Thymus (tissue), 11 donors: ENCODE results near the gene CD47. TPM values are rescaled to one million over a fixed set of nuclear protein-coding genes. Genes with fewer than 3 reads are reported as not detected.

Experiments used
- DNase-seq, 9 donors: peaks; one replicate each; pipeline ENCODE4 v3.0.0-alpha.2; 2013; ENCODE audit warnings: low spot score in 9 of 9, low read depth in 6 of 9, missing footprints in 1 of 9
- H3K27ac ChIP-seq, 2 donors: one replicate each; pipeline ENCODE4 v1.5.1; 2013; ENCODE audit warnings: control low read depth in 1 of 2, low read depth in 1 of 2, low read length in 1 of 2, mild to moderate bottlenecking in 1 of 2, moderate library complexity in 1 of 2
- H3K27me3 ChIP-seq, 2 donors: one replicate each; pipeline ENCODE4 v1.5.1; 2013; ENCODE audit warnings: low read length in 1 of 2; ENCODE audit not compliant: control insufficient read depth in 2 of 2, insufficient read depth in 1 of 2
- H3K36me3 ChIP-seq, 2 donors: one replicate each; pipeline ENCODE4 v1.5.1; 2013; ENCODE audit warnings: low read length in 1 of 2, mild to moderate bottlenecking in 1 of 2, moderate library complexity in 1 of 2; ENCODE audit not compliant: control insufficient read depth in 2 of 2, insufficient read depth in 2 of 2
- H3K4me1 ChIP-seq, 2 donors: one replicate each; pipeline ENCODE4 v1.5.1; 2013; ENCODE audit warnings: low read length in 2 of 2; ENCODE audit not compliant: control insufficient read depth in 2 of 2, insufficient read depth in 2 of 2
- H3K4me3 ChIP-seq, 2 donors: one replicate each; pipeline ENCODE4 v1.5.1; 2013; ENCODE audit warnings: low read length in 2 of 2, control low read depth in 1 of 2, mild to moderate bottlenecking in 1 of 2
- H3K9me3 ChIP-seq, 2 donors: one replicate each; pipeline ENCODE4 v1.5.1; 2013; ENCODE audit warnings: low read length in 1 of 2, mild to moderate bottlenecking in 1 of 2; ENCODE audit not compliant: control insufficient read depth in 2 of 2, insufficient read depth in 1 of 2
- WGBS: extraction: QIAGEN DNeasy Blood & Tissue Kit; methylation state at CpG from one replicate; pipeline ENCODE4 v1.1.7; 2013; 5-methylcytosine and 5-hydroxymethylcytosine counted together
- polyA plus RNA-seq: library from polyadenylated mRNA; stranded (reverse); fragments of 200-250 nt; gene quantifications from one replicate; pipeline ENCODE4 v1.2.3, GENCODE V29; 2013
- total RNA-seq: library from RNA; stranded (reverse); fragments of 120-200 nt; gene quantifications from one replicate; pipeline ENCODE4 v1.2.4, GENCODE V29; 2013
- donor health status: healthy.

Gene CD47
- total and polyA plus RNA-seq, 2 donors, result 65.8 to 103 TPM

DNA sequence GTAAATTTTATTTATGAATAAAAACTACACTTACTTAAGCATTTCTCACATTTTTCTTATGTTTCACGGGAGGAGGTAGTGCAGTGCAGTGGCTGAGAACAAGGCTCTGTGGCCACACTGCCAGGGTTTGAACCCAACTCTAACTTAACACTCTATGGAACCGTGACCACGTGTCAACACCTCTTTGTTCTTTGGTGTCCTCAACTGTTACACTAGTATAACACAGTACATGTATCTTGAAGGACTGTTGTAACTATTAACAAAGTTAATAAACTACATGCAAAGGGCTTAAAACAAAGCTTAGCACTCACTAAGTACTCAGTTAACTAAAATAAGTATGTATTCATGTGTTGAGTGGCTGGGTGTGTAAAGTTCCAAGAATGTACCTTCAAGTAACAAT lies 19.5 kb downstream of the CD47 start:
- no peak overlapping the region for H3K27ac ChIP-seq
- no peak for DNase-seq
- no peaks in the 10 kb centered on the region for H3K4me1 ChIP-seq
- 93% methylated on average over 3 of the region's 3 CpGs for WGBS
- peaks cover 10 to 57% of the 10 kb centered on the region in 2 donors for H3K36me3 ChIP-seq
- no peaks in the 10 kb centered on the region for H3K27me3 ChIP-seq
- H3K4me3 ChIP-seq, result no peak overlapping the region
- no peaks in the 10 kb centered on the region for H3K9me3 ChIP-seq

GRCh38 chr3:108070356-108070755 lies 20.5 kb downstream of the CD47 start:
- no peaks in the 10 kb centered on the region for H3K4me1 ChIP-seq
- no peak overlapping the region for H3K4me3 ChIP-seq

DNA sequence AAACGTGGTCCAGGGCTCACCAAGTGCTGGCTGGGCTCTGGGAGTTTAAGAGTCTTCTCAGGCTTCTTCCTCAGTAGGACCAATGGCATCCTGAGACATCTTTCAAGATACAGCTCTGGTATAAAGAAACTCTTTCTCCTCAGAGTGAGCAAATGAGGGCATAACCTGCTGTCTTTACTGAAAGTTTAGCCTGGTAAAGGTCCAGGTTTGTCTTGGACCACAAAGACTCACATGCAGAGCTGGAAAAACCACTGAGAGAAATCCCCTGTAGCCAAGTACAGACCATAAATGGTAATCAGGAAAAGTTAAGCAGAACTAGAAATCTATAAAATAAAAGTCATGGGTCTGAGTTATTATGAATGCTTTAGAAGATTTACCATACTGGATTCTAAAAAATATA lies 23.1 kb downstream of the CD47 start:
- Histone ChIP-seq H3K4me1 (no peaks in the 10 kb centered on the region), H3K36me3 (peaks cover 12 to 62% of the 10 kb centered on the region in 2 donors), H3K27ac (no peak overlapping the region), H3K9me3 (no peaks in the 10 kb centered on the region), H3K4me3 (no peak overlapping the region), H3K27me3 (no peaks in the 10 kb centered on the region)
- 88% methylated on average over 1 of the region's 1 CpG for WGBS
- DNase-seq, result no peak

More at GRCh38 chr3:108070356-108070755, 20.5 kb downstream of the CD47 start:
- H3K27me3 ChIP-seq, result no peaks in the 10 kb centered on the region
- peaks cover 10 to 53% of the 10 kb centered on the region in 2 donors for H3K36me3 ChIP-seq
- 71% methylated on average over 6 of the region's 6 CpGs for WGBS
- DNase-seq, result no peak
- H3K27ac ChIP-seq, result no peak overlapping the region
- H3K9me3 ChIP-seq, result no peaks in the 10 kb centered on the region

DNA sequence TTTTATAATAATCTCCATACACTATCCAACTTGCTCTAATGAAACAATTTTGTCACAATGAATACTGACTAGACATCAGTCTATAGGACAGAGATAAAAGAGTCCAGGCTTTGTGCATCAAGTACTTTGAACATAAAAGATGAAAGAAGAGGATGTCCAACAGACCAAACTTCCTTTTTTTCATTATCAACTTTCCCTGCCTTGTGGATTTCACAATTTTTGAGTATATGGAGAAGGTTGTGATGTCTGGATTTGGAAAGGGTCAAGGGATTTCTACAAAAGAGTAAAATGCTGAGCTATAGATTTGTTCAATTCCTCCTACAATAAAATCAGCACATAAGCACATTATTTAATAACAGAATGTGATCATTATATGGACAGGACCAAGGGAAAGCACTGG lies 25.7 kb downstream of the CD47 start:
- no peak overlapping the region for H3K27ac ChIP-seq
- no peaks in the 10 kb centered on the region for H3K9me3 ChIP-seq
- H3K4me3 ChIP-seq, result no peak overlapping the region
- H3K4me1 ChIP-seq, result no peaks in the 10 kb centered on the region
- no peak for DNase-seq
- no peaks in the 10 kb centered on the region for H3K27me3 ChIP-seq
- H3K36me3 ChIP-seq, result peaks cover 17 to 71% of the 10 kb centered on the region in 2 donors

DNA sequence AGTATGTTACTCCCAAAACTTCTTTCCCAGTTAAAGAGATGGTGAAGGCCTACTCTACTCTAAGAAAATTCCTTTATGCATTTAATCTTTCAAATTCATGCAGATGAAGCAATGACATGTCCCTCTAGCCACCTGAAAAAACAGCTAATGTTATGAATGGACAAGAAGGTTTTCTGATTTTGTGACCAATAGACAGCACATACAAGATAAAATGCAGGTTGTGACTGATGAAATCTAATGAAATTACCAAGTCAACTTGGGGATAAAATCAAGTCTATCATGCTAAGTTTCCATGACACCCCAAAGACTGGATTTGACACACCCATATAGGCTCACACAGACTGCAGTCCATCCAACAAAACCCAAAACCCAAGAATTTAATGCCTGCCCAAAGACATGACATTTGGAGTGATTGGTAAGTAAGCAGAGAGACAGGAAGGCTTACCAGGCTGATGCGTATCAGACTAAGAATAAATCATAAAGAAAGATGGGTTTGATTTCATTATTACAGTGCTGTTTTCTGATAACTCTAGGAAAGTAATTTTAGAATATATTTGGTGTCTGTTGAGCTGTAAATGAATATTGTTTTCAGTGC lies 26.4 kb downstream of the CD47 start:
- Histone ChIP-seq H3K36me3 (peaks cover 22 to 71% of the 10 kb centered on the region in 2 donors), H3K9me3 (no peaks in the 10 kb centered on the region), H3K27me3 (no peaks in the 10 kb centered on the region), H3K27ac (no peak overlapping the region), H3K4me1 (no peaks in the 10 kb centered on the region), H3K4me3 (no peak overlapping the region)
- no peak for DNase-seq
- 97% methylated on average over 1 of the region's 1 CpG for WGBS

GRCh38 chr3:108062051-108062450 lies 28.8 kb downstream of the CD47 start:
- 87% methylated on average over 1 of the region's 1 CpG for WGBS
- H3K27ac ChIP-seq, result no peak overlapping the region
- DNase-seq, result peak in 1 of 9 donors; percentile 23

GRCh38 chr3:108060331-108060730 lies 30.5 kb downstream of the CD47 start:
- Histone ChIP-seq H3K9me3 (no peaks in the 10 kb centered on the region), H3K36me3 (peaks cover 21 to 67% of the 10 kb centered on the region in 2 donors), H3K4me3 (no peak overlapping the region), H3K27ac (no peak overlapping the region), H3K4me1 (no peaks in the 10 kb centered on the region), H3K27me3 (no peaks in the 10 kb centered on the region)
- no peak for DNase-seq
- 97% methylated on average over 3 of the region's 3 CpGs for WGBS

More at GRCh38 chr3:108062051-108062450, 28.8 kb downstream of the CD47 start:
- no peak overlapping the region for H3K4me3 ChIP-seq
- no peaks in the 10 kb centered on the region for H3K4me1 ChIP-seq
- no peaks in the 10 kb centered on the region for H3K9me3 ChIP-seq
- H3K27me3 ChIP-seq, result no peaks in the 10 kb centered on the region
- H3K36me3 ChIP-seq, result peaks cover 16 to 69% of the 10 kb centered on the region in 2 donors

GRCh38 chr3:108055931-108056330 lies 34.9 kb downstream of the CD47 start:
- WGBS, result 98% methylated on average over 3 of the region's 3 CpGs
- no peak for DNase-seq
- Histone ChIP-seq H3K9me3 (no peaks in the 10 kb centered on the region), H3K27ac (no peak overlapping the region), H3K4me3 (no peak overlapping the region), H3K27me3 (no peaks in the 10 kb centered on the region), H3K36me3 (peaks cover 35 to 77% of the 10 kb centered on the region in 2 donors), H3K4me1 (no peaks in the 10 kb centered on the region)

DNA sequence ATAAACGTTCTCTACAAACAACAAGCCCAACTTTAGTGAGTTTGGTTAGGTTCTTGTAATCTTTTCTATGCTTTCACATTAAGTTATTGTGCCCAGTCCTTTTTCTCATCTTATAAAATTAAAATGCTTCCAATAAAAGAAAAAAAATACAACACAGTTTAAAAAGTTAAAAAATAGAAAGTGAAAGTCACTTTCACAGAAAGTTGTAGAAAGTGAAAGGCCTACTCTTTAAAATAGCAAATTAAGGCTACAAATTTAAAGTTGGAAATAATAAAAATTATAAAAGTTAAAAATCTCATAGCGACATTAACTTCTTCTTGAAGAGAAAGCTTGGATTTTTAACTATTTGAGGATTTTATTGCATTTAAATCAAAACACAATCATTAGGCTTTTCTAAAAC lies 35.9 kb downstream of the CD47 start:
- H3K9me3 ChIP-seq, result no peaks in the 10 kb centered on the region
- no peaks in the 10 kb centered on the region for H3K4me1 ChIP-seq
- H3K36me3 ChIP-seq, result peaks cover 28 to 77% of the 10 kb centered on the region in 2 donors
- no peak for DNase-seq
- no peak overlapping the region for H3K27ac ChIP-seq
- no peaks in the 10 kb centered on the region for H3K27me3 ChIP-seq
- 97% methylated on average over 2 of the region's 2 CpGs for WGBS
- no peak overlapping the region for H3K4me3 ChIP-seq
